Endothelial cell of umbilical vein (primary cell): ENCODE data around the gene MSMB.

Experiments used
- EZH2 ChIP-seq: IDR thresholded peaks from 2 replicates; pipeline ENCODE4 v1.6.1; 2012; ENCODE audit warnings: borderline replicate concordance, low read depth, mild to moderate bottlenecking, moderate library complexity, low read length, inconsistent platforms; ENCODE audit not compliant: severe bottlenecking
- FOS ChIP-seq: IDR thresholded peaks from 2 replicates; pipeline ENCODE4 v1.6.1; 2011; ENCODE audit warnings: mild to moderate bottlenecking, low read length, moderate library complexity, borderline replicate concordance; ENCODE audit not compliant: insufficient read depth
- JUN ChIP-seq: IDR thresholded peaks from 2 replicates; pipeline ENCODE4 v1.6.1; 2011; ENCODE audit warnings: borderline replicate concordance, low read depth; ENCODE audit not compliant: insufficient read length, insufficient read depth
- POLR2A ChIP-seq: IDR thresholded peaks from 2 replicates; pipeline ENCODE4 v1.6.1; 2012; ENCODE audit warnings: low read depth, mild to moderate bottlenecking, control low read depth, low read length
- POLR2AphosphoS5 ChIP-seq: IDR thresholded peaks from 2 replicates; pipeline ENCODE4 v1.6.1; 2012; ENCODE audit warnings: low read depth, mild to moderate bottlenecking, control low read depth, low read length, moderate library complexity; ENCODE audit not compliant: insufficient read depth
- TF ChIP-seq, protein P1 (sequence below), 2 donors: IDR thresholded peaks; 1 replicate in 1 of 2; 2 replicates in 1 of 2; pipeline ENCODE4 v1.5.1; 2011; ENCODE audit warnings: low read length in 2 of 2, mild to moderate bottlenecking in 2 of 2, moderate library complexity in 2 of 2, control low read depth in 1 of 2, inconsistent platforms in 1 of 2, low read depth in 1 of 2; ENCODE audit not compliant: insufficient read depth in 1 of 2; ENCODE audit errors: extremely low read depth in 1 of 2
- TF ChIP-seq, protein P2 (sequence below): IDR thresholded peaks from 2 replicates; pipeline ENCODE4 v1.6.1; 2011; ENCODE audit not compliant: insufficient read depth, insufficient read length

DNA sequence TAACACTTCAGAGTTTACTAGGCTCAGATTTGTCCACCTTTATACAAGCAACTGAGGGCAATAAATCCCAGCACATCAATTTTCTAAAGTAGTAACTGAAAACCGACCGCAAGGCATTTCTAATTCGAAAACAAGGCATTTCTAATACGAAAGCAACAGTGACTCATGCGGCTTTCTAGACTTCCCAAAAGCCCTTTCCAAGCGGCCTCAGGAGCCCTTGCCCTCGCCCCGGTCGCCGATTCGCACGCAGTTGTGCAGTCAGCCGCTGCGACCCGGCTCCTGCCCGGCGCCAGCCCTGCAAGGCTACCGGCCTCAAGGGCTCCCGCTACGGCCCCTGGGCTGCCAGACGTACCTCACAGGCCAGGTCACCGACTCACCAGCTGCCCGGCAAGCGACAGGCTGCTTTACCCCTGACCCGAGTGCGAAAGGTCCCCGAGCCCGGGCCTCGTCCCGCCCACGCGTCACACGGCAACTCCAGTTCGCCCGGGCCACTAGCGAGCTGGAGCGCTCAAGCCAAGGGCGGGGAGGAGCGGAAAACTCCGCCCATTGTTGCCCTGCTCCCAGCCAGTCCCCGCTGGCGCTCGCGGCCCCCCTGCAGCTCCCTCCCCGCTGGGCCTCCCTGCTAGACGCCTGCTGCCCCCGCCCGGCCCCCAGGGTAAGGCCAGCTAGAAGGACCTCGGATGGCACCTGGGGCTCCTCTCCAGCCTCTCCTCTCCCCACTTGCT, 22.9 kb downstream of the MSMB start:
- TF ChIP-seq POLR2AphosphoS5 = peak; percentile 43
- TF ChIP-seq, protein P1, sequence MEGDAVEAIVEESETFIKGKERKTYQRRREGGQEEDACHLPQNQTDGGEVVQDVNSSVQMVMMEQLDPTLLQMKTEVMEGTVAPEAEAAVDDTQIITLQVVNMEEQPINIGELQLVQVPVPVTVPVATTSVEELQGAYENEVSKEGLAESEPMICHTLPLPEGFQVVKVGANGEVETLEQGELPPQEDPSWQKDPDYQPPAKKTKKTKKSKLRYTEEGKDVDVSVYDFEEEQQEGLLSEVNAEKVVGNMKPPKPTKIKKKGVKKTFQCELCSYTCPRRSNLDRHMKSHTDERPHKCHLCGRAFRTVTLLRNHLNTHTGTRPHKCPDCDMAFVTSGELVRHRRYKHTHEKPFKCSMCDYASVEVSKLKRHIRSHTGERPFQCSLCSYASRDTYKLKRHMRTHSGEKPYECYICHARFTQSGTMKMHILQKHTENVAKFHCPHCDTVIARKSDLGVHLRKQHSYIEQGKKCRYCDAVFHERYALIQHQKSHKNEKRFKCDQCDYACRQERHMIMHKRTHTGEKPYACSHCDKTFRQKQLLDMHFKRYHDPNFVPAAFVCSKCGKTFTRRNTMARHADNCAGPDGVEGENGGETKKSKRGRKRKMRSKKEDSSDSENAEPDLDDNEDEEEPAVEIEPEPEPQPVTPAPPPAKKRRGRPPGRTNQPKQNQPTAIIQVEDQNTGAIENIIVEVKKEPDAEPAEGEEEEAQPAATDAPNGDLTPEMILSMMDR (IDR thresholded peaks at IDR 0.05; ENCODE audit: extremely low read depth in 1 of 2, insufficient read depth in 1 of 2, low read depth in 1 of 2, low read length in 2 of 2) = peak in 1 of 2 donors; percentile 53
- TF ChIP-seq, protein P2, sequence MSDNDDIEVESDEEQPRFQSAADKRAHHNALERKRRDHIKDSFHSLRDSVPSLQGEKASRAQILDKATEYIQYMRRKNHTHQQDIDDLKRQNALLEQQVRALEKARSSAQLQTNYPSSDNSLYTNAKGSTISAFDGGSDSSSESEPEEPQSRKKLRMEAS = no peak
- TF ChIP-seq EZH2 = no peak
- TF ChIP-seq POLR2A = no peak
- TF ChIP-seq JUN = peak; percentile 22
- TF ChIP-seq FOS = peak; percentile 60
